Upper lobe of right lung (tissue), 1 donor: ENCODE results near the gene TRIM7. TPM values are rescaled to one million over a fixed set of nuclear protein-coding genes. Genes with fewer than 3 reads are reported as not detected.

Experiments used
- ATAC-seq: fragments of 200-7000 bp; cut with Tn5 transposase; one replicate; pipeline ENCODE4 v1.9.1; 2020; ENCODE audit warnings: mild to moderate bottlenecking, moderate library complexity
- DNase-seq: peaks from one replicate; pipeline ENCODE4 v3.0.0-alpha.2; 2020
- H3K27ac ChIP-seq: fragments of 200-600 bp; one replicate; pipeline ENCODE4 v1.8.0; 2022
- H3K27me3 ChIP-seq: fragments of 200-600 bp; one replicate; pipeline ENCODE4 v1.8.0; 2022; ENCODE audit warnings: mild to moderate bottlenecking
- H3K36me3 ChIP-seq: fragments of 200-600 bp; one replicate; pipeline ENCODE4 v1.8.0; 2022
- H3K4me1 ChIP-seq: fragments of 200-600 bp; one replicate; pipeline ENCODE4 v1.8.0; 2022
- H3K4me3 ChIP-seq: fragments of 200-600 bp; one replicate; pipeline ENCODE4 v1.8.0; 2022; ENCODE audit warnings: mild to moderate bottlenecking
- H3K9me3 ChIP-seq: fragments of 200-600 bp; one replicate; pipeline ENCODE4 v1.8.0; 2022
- CTCF ChIP-seq: fragments of 200-600 bp; IDR thresholded peaks from one replicate; pipeline ENCODE4 v1.8.0; 2022; ENCODE audit warnings: antibody characterized with exemption
- intact Hi-C: fragments of 100-400 bp; cut with DNase I; formaldehyde crosslinking; loops from one replicate; pipeline ENCODE4 v1.11.0; 2022
- total RNA-seq: library from RNA; stranded (reverse); fragmentation: NEBNext Ultra II Directional; extraction: Animal tissue kit (Norgen Biotek cat#: 25700); gene quantifications from one replicate; pipeline ENCODE4 v1.2.1, GENCODE V29; 2021
- donor health status: DM: no; HTN: yes; CAD: no; lungs with severe emphysema.

The TRIM7 gene
- total RNA-seq, 1 donor from 2014 or later = 4.9 TPM

- intact Hi-C loops = no loop called here
- H3K36me3 ChIP-seq = peaks cover 92% of the 10 kb centered on the region
- H3K27ac ChIP-seq = no peak overlapping the region
- H3K9me3 ChIP-seq = no peaks in the 10 kb centered on the region
- no peaks in the 10 kb centered on the region for H3K27me3 ChIP-seq
- TF ChIP-seq CTCF = no peak
- ATAC-seq = peak; percentile 3
- no peak for DNase-seq
- H3K4me3 ChIP-seq = no peak overlapping the region
- peaks cover under 1% of the 10 kb centered on the region for H3K4me1 ChIP-seq
Observed at GRCh38 chr5:181234455-181235306, 29.7 kb upstream of the TRIM7 start.

- TF ChIP-seq CTCF = no peak
- H3K9me3 ChIP-seq = no peaks in the 10 kb centered on the region
- DNase-seq (no peak), ATAC-seq (peak; percentile 4)
- H3K36me3 ChIP-seq = peaks cover 84% of the 10 kb centered on the region
- H3K27ac ChIP-seq = no peak overlapping the region
- H3K27me3 ChIP-seq = no peaks in the 10 kb centered on the region
- H3K4me1 ChIP-seq = no peaks in the 10 kb centered on the region
- intact Hi-C loops = no loop called here
- H3K4me3 ChIP-seq = no peak overlapping the region
Observed at GRCh38 chr5:181233801-181234454, 28.9 kb upstream of the TRIM7 start.

- no peaks in the 10 kb centered on the region for H3K9me3 ChIP-seq
- peaks cover 77% of the 10 kb centered on the region for H3K36me3 ChIP-seq
- no peak for TF ChIP-seq CTCF
- no peak overlapping the region for H3K27ac ChIP-seq
- intact Hi-C loops = no loop called here
- H3K4me1 ChIP-seq = no peaks in the 10 kb centered on the region
- ATAC-seq = no peak
- no peak for DNase-seq
- no peaks in the 10 kb centered on the region for H3K27me3 ChIP-seq
- H3K4me3 ChIP-seq = no peak overlapping the region
Observed at GRCh38 chr5:181233088-181233800, 28.2 kb upstream of the TRIM7 start.

- DNase-seq = no peak
- H3K36me3 ChIP-seq = peaks cover 71% of the 10 kb centered on the region
Observed at GRCh38 chr5:181232593-181232992, 27.6 kb upstream of the TRIM7 start.

GRCh38 chr5:181231432-181231831, 26.4 kb upstream of the TRIM7 start:
- intact Hi-C loops = no loop called here

More at GRCh38 chr5:181232593-181232992, 27.6 kb upstream of the TRIM7 start:
- ATAC-seq = no peak
- Histone ChIP-seq H3K4me3 (no peak overlapping the region), H3K27me3 (no peaks in the 10 kb centered on the region), H3K9me3 (no peaks in the 10 kb centered on the region), H3K4me1 (no peaks in the 10 kb centered on the region), H3K27ac (no peak overlapping the region)
- no peak for TF ChIP-seq CTCF
- intact Hi-C loops = no loop called here

More at GRCh38 chr5:181231432-181231831, 26.4 kb upstream of the TRIM7 start:
- Histone ChIP-seq H3K4me3 (no peak overlapping the region), H3K27ac (no peak overlapping the region), H3K9me3 (no peaks in the 10 kb centered on the region), H3K4me1 (no peaks in the 10 kb centered on the region), H3K36me3 (peaks cover 59% of the 10 kb centered on the region), H3K27me3 (no peaks in the 10 kb centered on the region)
- no peak for TF ChIP-seq CTCF
- no peak for DNase-seq
- ATAC-seq = no peak
